Heart right ventricle (tissue), 16 donors: Measurements from ENCODE around the gene CAMSAP1. TPM values are rescaled to one million over a fixed set of nuclear protein-coding genes. Genes with fewer than 3 reads are reported as not detected.

ENCODE experiments used
- ATAC-seq, 8 donors: fragments of 200-7000 bp; cut with Tn5 transposase; one replicate each; pipeline ENCODE4 v1.9.1; 2020; ENCODE audit warnings: mild to moderate bottlenecking in 8 of 8, moderate library complexity in 8 of 8, moderate number of reproducible peaks in 1 of 8
- DNase-seq, 2 donors: peaks; one replicate each; pipeline ENCODE4 v3.0.0-alpha.2; 2020
- H3K27ac ChIP-seq, 10 donors: fragments of 200-600 bp; sonication (generic) in 2 of 10; one replicate each; pipeline versions ENCODE4 v1.5.0 to v1.8.0; 2020 to 2022; ENCODE audit warnings: mild to moderate bottlenecking in 3 of 10
- H3K27me3 ChIP-seq, 7 donors: fragments of 200-600 bp; one replicate each; pipeline ENCODE4 v1.8.0; 2021 to 2022; ENCODE audit warnings: mild to moderate bottlenecking in 2 of 7
- H3K36me3 ChIP-seq, 9 donors: fragments of 200-600 bp; sonication (generic) in 1 of 9; one replicate each; pipeline versions ENCODE4 v1.5.0 to v1.8.0; 2020 to 2022; ENCODE audit warnings: mild to moderate bottlenecking in 2 of 9
- H3K4me1 ChIP-seq, 9 donors: fragments of 200-600 bp; sonication (generic) in 1 of 9; one replicate each; pipeline versions ENCODE4 v1.5.0 to v1.8.0; 2020 to 2022; ENCODE audit warnings: mild to moderate bottlenecking in 4 of 9
- H3K4me3 ChIP-seq, 10 donors: fragments of 200-600 bp; sonication (generic) in 2 of 10; one replicate each; pipeline versions ENCODE4 v1.5.0 to v1.8.0; 2020 to 2022; ENCODE audit warnings: mild to moderate bottlenecking in 7 of 10, moderate library complexity in 2 of 10
- H3K9me3 ChIP-seq, 11 donors: fragments of 200-600 bp in 10 of 11; sonication (generic) in 2 of 11; one replicate each; pipeline versions ENCODE4 v1.5.0 to v1.8.0; 2013 to 2022; ENCODE audit warnings: mild to moderate bottlenecking in 2 of 11, control low read depth in 1 of 11, moderate library complexity in 1 of 11
- CTCF ChIP-seq, 9 donors: fragments of 200-600 bp; sonication (generic) in 2 of 9; IDR thresholded peaks; one replicate each; pipeline versions ENCODE4 v1.5.0 to v1.8.0; 2021 to 2022; ENCODE audit warnings: antibody characterized with exemption in 9 of 9, mild to moderate bottlenecking in 5 of 9, moderate library complexity in 1 of 9
- whole genome bisulfite sequencing, 2 donors: extraction: QIAGEN DNeasy Blood & Tissue Kit; methylation state at CpG; one replicate each; pipeline ENCODE4 v1.1.7; 2013; ENCODE audit warnings: inconsistent platforms in 1 of 2; 5-methylcytosine and 5-hydroxymethylcytosine counted together
- intact Hi-C, 10 donors: fragments of 100-400 bp; cut with DNase I; formaldehyde crosslinking; loops; one replicate each; pipeline versions ENCODE4 v1.11.1 to v1.14.2; 2022
- polyA plus RNA-seq, 2 donors: library from polyadenylated mRNA; stranded (reverse); fragments of 200-250 nt; gene quantifications; one replicate each; pipeline ENCODE4 v1.2.3, GENCODE V29; 2013
- total RNA-seq, 10 donors: library from RNA; stranded (reverse); fragmentation: NEBNext Ultra II Directional in 3 of 10; extraction: Animal tissue kit (Norgen Biotek cat#: 25700) in 3 of 10; gene quantifications; one replicate each; pipeline versions ENCODE4 v1.2.1 to v1.2.4, GENCODE V29; 2021 to 2023
- donor health status: Arrhythmogenic right ventricular cardiomyopathy.
- donor health status: ischemic (EF 13 %, LVEDD 7.1; RV severe dilation, severe dysfunction).
- donor health status: healthy with polysubstance abuse.
- donor health status: DM: no; HTN: yes; CAD: no.
- donor health status: DM: no; HTN: no; CAD: no.
- donor health status: ischemic (EF 25% LVEDD 6.9; RV normal size, moderate dysfunction).
- donor health status: ischemic (EF 25% LVEDD 5.7; RV mildly dilated, moderate dysfunction).
- donor health status: healthy.
- donor health status: DM: yes; HTN: yes; CAD: no.
- donor health status: Ischemic cardiomyopathy.
- donor health status: ischemic (EF 35%, LVEDD 5.7; RV mildly dilated, moderate dysfunction).
- donor health status: nonischemic (EF 11% LVEDD 7.7; RV severe dilation, severe dysfunction).
- donor health status: DM: yes; HTN: yes; CAD: no.
- donor health status: PGD.
- donor health status: ischemic (EF 29% LVEDD 5.4; RV normal size, mild dysfunction).
- donor health status: nonischemic (EF 23%, LVEDD 6.1; RV moderate dilation, normal function).

Gene CAMSAP1
- total and polyA plus RNA-seq, 12 donors = 6.7 to 25.0 (median 19.4) TPM

GRCh38 chr9:135801070-135801469, 106.3 kb downstream of the CAMSAP1 start:
- Histone ChIP-seq H3K9me3 (peaks cover 0 to 4% (median 0%) of the 10 kb centered on the region in 11 donors), H3K27me3 (no peaks in the 10 kb centered on the region), H3K4me1 (peaks cover 6 to 27% (median 14%) of the 10 kb centered on the region in 9 donors), H3K27ac (no peak overlapping the region), H3K36me3 (no peaks in the 10 kb centered on the region), H3K4me3 (no peak overlapping the region)
- intact Hi-C loops = no loop called here
- 90 to 92% methylated on average over 6 of the region's 6 CpGs for WGBS, 2 donors
- no peak for TF ChIP-seq CTCF (IDR thresholded peaks at IDR 0.05)
- ATAC-seq = no peak
- DNase-seq = no peak

- intact Hi-C loops = loop anchor here in 4 of 10 donors (5.0 to 10.0 kb wide), 3 partner anchors 56 to 326 kb away; no protein-coding TSS in a partner anchor
- Histone ChIP-seq H3K4me3 (no peak overlapping the region), H3K27me3 (no peaks in the 10 kb centered on the region), H3K36me3 (no peaks in the 10 kb centered on the region), H3K27ac (no peak overlapping the region), H3K9me3 (peaks cover 0 to 4% (median 0%) of the 10 kb centered on the region in 11 donors), H3K4me1 (peaks cover 6 to 19% (median 11%) of the 10 kb centered on the region in 9 donors)
- DNase-seq (no peak), ATAC-seq (no peak)
- TF ChIP-seq CTCF (IDR thresholded peaks at IDR 0.05) = no peak
- 96 to 98% methylated on average over 13 of the region's 13 CpGs for WGBS, 2 donors
Measured at GRCh38 chr9:135799261-135799660, 108.1 kb downstream of the CAMSAP1 start.

GRCh38 chr9:135798263-135798585, 109.1 kb downstream of the CAMSAP1 start:
- Histone ChIP-seq H3K27ac (peak overlapping the region in 4 of 10 donors; percentile 26 to 36 (median 30)), H3K9me3 (peaks cover 0 to 4% (median 0%) of the 10 kb centered on the region in 11 donors), H3K4me3 (no peak overlapping the region), H3K27me3 (peaks cover 0 to 5% (median 0%) of the 10 kb centered on the region in 7 donors), H3K4me1 (peaks cover 6 to 19% (median 11%) of the 10 kb centered on the region in 9 donors), H3K36me3 (no peaks in the 10 kb centered on the region)
- TF ChIP-seq CTCF (IDR thresholded peaks at IDR 0.05) = no peak
- peak in 2 of 8 donors; percentile 2 to 3 for ATAC-seq
- intact Hi-C loops = loop anchor here in 4 of 10 donors (5.0 to 10.0 kb wide), 3 partner anchors 57 to 327 kb away; no protein-coding TSS in a partner anchor
- no peak for DNase-seq
- 71 to 78% methylated on average over 10 of the region's 10 CpGs for WGBS, 2 donors

GRCh38 chr9:135797507-135798262, 109.7 kb downstream of the CAMSAP1 start:
- 26 to 38% methylated on average over 24 of the region's 24 CpGs for WGBS, 2 donors
- Histone ChIP-seq H3K4me3 (no peak overlapping the region), H3K27ac (peak overlapping the region in 5 of 10 donors; percentile 6 to 36 (median 29)), H3K4me1 (peaks cover 6 to 19% (median 11%) of the 10 kb centered on the region in 9 donors), H3K36me3 (no peaks in the 10 kb centered on the region), H3K9me3 (peaks cover 0 to 4% (median 0%) of the 10 kb centered on the region in 11 donors), H3K27me3 (peaks cover 0 to 5% (median 0%) of the 10 kb centered on the region in 7 donors)
- ATAC-seq (peak; percentile 74 to 95 (median 84)), DNase-seq (peak; percentile 62 to 68)
- intact Hi-C loops = loop anchor here in 4 of 10 donors (5.0 to 10.0 kb wide), 3 partner anchors 57 to 327 kb away; no protein-coding TSS in a partner anchor
- peak; percentile 31 to 77 (median 73) for TF ChIP-seq CTCF (IDR thresholded peaks at IDR 0.05)
